DOHH2 (cell line): Measurements from ENCODE around the gene OIT3.

Source experiments
- CTCF ChIP-seq: fragments of 200-600 bp; sonication (generic); IDR thresholded peaks from one replicate; pipeline ENCODE4 v1.5.1; 2014; ENCODE audit warnings: antibody characterized with exemption, mild to moderate bottlenecking, low read depth, low read length; ENCODE audit not compliant: poor library complexity, severe bottlenecking
- EZH2phosphoT487 ChIP-seq: fragments of 200-600 bp; sonication (generic); IDR thresholded peaks from 2 replicates; pipeline ENCODE4 v1.6.1; 2017; ENCODE audit warnings: borderline replicate concordance, mild to moderate bottlenecking, antibody characterized with exemption, low read length, moderate library complexity, mixed read lengths

- TF ChIP-seq CTCF (no peak), EZH2phosphoT487 (no peak)
These were observed 24.8 kb downstream of the OIT3 start for GRCh38 chr10:72918352-72918751.
